ENCODE data around the gene SLC37A4. TPM values are rescaled to one million over a fixed set of nuclear protein-coding genes. Genes with fewer than 3 reads are reported as not detected.
"Not testable (repeated sequence)": the region's sequence is repeated elsewhere in the genome, so short reads cannot be mapped to it uniquely, and the experiment has no call there.

Gene SLC37A4
- polyA plus RNA-seq, 4 donors: 82.6 to 110 (median 100) TPM

DNA sequence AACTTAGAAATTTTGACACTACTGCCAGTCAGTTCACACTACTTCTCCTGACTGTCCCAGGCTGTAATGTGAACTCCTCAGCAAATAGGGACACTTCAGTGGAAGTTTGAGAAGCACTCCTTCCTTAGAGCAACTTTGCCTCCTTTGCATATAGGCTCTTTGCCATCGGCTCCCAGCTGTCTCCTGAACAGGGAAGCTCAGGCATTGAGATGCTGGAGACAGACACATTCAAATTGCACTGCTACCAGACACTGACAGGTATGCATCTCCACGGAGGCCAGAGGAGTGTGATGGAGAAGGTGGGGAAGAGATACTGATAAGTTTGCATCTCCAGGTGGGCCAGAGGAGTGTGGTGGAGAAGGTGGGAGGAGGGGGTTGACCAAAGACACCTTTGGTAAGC is 10.7 kb downstream of the SLC37A4 start:
- no peak for DNase-seq (ENCODE audit: low read depth in 4 of 4, low spot score in 3 of 4)

DNA sequence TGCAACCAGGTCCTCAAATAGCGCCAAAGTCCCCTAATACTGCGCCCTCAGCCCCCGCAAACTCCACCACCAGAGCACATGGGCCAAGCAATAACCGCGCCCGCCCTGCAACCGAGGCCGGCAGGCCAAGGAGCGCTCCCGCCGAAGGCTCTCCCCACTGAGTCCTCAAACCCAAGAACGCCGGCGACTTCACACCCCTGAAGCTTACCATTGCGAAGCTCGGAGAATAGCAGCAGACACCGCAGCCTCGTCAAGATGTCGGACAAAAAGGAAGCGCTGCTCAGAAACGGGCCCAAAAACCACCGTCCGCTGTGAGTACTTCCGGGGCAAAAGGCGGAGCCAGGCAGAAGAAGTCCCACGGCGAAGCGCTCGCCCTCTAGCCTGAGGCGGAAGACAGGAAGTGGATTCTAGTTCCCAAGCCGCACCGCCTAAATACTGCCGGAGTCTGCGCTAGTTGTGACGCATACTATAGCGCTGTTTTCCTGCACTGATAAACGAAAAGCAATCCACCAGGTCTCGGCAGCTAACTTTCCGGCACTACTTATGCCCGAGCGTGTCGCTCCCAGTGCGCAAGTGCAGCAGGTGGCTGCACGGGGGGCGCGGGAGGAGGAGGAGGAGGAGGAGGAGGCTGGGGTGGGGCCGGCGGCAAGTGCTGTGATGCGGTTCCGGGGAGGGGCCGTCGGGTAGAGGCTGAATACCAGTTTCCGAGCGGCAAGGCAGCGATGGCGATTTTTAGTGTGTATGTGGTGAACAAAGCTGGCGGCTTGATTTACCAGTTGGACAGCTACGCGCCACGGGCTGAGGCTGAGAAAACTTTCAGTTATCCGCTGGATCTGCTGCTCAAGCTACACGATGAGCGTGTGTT is 12.4 kb downstream of the SLC37A4 start, which contains the start of the genes RPS25 and TRAPPC4:
RPS25 (minus strand) TSS at position 270 of the 865 bp plus-strand sequence; CDS start at position 211, 59 bp downstream.
TRAPPC4 (plus strand) TSS at position 693 of the 865 bp plus-strand sequence; CDS start at position 723, 30 bp downstream.
- peak; percentile 92 to 96 (median 94) for DNase-seq (ENCODE audit: low read depth in 4 of 4, low spot score in 3 of 4)

DNA sequence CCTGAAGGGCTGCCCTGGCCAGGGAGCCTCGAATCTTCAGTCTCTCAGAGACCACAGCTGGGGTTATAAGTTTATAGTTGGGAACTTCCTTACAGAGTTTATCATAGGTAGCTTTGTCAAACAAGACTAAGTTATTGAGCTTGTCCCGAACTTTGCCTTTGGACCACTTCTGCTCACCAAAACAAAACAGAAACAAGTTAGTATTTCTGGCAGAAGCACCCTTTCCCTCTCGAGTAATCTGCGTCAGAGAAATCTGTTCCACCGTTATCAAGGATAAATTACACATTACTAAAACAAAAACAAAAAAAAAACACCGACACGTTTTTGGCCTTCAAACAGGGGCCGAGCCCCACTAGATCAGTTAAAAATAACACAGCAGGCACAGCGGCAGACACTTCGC is 13.3 kb downstream of the SLC37A4 start:
- not testable (repeated sequence) for DNase-seq (ENCODE audit: low read depth in 4 of 4, low spot score in 3 of 4)

DNA sequence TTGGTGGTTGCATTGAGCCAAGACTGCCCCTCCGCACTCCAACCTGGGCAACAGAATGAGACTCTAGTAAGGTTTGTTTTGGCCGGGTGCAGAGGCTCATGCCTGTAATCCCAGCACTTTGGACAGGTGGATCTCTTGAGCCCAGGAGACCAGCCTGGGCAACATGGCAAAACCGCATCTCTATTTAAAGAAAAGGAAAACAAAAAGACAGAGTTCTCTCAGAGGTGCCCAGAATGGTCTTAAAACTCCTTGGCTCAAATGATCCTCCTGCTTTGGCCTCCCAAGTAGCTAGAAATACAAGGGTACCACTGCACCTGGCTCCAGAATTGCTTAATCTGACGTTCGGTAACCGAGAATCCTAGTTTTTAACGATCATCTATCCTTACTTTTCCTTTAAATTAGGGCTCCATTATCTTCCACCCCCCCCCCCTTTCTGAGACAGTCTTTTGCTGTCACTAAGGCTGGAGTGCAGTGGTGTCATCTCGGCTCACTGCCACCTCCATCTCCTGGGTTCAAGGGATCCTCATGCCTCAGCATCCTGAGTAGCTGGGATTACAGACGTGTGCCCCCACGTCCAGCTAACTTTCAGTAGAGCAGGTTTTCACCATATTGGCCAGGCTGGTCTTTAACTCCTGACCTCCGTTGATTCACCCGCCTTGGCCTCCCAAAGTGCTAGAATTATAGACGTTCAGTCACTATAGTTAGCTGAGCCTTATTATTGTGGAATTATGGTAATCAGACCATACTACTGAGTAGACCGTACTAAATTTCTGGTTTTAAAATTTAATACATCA is 14.3 kb downstream of the SLC37A4 start:
- DNase-seq (ENCODE audit: low read depth in 4 of 4, low spot score in 3 of 4): no peak

DNA sequence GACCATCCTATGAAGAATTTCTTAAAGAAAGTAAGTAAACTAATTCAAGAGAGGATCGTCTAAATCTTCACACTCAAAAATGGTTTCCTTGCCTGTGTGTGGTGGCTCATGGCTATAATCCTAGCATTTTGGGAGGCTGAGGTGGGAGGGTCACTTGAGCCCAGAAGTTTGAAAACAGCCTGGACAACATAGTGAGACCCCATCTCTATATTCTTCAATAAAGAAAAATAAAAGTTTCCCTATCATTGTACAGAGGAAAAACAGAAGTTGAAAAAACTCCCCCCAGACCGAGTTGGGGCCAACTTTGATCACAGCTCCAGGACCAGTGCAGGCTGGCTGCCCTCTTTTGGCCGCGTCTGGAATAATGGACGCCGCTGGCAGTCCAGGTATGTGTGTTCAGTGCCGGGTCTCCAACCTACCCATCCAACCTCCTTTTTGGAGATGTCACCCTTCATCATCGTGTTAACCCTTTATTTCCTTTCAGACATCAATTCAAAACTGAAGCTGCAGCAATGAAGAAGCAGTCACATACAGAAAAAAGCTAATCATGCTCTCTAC is 15.5 kb downstream of the SLC37A4 start:
- DNase-seq (ENCODE audit: low read depth in 4 of 4, low spot score in 3 of 4): no peak

DNA sequence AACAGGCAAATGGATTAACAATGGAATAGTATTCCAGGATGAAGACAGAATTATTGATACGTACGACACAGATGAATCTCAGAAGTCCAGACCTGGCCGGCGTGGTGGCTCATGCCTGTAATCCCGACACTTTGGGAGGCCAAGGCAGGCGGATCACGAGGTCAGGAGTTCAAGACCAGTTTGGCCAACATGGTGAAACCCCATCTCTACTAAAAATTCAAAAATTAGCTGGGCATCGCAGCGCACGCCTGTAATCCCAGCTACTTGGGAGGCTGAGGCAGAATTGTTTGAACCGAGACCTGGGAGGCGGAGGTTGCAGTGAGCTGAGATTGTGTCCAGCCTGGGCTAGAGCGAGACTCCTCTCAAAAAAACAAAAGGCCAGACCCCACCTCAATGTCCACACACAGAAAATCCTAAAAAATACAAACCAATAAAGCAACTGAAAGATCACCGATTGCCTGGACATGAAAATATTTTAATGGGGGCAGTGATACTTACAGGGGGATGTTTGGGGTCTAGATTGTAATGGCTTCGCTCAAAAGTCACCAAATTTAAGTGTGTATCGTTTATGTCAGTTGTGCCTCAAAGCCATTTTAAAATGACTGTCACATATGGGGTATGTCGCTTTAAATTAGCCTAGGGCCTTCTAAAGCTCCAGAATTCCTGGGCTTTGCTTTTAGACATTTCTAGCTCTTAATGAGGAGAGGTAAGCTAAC is 16.3 kb downstream of the SLC37A4 start:
- no peak for DNase-seq (ENCODE audit: low read depth in 4 of 4, low spot score in 3 of 4)

DNA sequence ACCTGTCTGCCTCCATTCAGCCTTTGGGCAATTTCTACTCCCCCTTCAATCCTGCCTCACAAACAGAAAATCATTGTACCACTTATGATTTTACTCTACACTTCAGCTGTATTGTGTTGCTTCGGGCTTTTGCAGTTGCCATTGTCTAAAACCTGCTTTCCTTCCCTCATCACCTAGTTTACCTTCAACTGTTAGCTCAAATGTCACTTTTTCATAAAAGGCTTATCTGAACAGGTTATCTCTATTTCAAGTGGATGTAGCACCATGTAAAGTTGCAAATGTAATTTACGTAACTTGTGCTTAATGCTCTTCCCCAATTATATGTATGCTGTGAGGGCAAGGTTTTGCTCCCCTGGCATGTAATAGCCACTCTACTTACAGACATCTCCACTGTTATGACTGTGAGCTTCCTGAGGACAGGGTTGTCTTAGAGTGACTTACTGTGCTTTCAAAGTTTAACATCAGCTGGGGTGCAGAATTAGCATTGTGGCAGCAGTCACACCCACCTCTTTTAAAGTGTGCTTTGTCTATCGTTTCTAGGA is 18.0 kb downstream of the SLC37A4 start:
- no peak for DNase-seq (ENCODE audit: low read depth in 4 of 4, low spot score in 3 of 4)

DNA sequence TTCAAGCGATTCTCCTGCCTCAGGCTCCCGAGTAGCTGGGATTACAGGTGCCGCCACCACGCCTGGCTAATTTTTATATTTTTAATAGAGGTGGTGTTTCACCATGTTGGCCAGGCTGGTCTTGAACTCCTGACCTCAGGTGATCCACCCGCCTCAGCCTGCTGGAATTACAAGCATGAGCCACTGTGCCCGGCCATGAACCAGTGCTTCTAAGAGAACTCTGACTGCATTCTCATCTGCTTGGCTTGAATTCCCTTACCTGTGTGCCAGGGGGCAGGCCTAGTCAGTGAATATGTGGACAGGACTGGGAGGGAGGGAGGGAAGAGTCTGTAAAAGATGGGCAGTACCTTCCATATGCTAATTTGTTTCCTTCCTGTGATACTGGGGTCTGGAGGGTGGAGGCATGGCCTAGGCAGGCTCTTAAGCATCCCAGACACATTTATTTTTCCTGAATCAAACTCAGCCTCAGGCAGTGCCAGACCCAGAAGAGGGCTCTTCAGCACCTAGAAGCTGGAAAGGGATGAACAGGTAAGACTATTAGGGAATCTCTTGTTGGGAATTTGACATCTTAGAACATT is 19.1 kb downstream of the SLC37A4 start:
- no peak for DNase-seq (ENCODE audit: low read depth in 4 of 4, low spot score in 3 of 4)

DNA sequence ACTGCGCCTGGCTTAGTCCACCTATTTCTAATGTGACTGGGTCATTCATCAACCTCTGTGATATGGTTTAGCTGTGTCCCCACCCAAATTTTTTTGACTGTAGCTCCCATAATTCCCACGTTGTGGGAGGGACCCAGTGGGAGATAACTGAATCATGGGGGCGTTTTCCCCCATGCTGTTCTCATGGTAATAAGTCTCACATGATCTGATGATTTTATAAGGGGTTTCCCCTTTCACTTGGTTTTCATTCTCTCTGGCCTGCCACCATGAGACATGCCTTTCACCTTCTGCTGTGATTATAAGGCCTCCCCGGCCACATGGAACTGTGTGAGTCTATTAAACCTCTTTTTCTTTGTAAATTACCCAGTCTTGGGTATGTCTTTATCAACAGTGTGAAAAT is 24.0 kb downstream of the SLC37A4 start:
- no peak for DNase-seq (ENCODE audit: low read depth in 4 of 4, low spot score in 3 of 4)

DNA sequence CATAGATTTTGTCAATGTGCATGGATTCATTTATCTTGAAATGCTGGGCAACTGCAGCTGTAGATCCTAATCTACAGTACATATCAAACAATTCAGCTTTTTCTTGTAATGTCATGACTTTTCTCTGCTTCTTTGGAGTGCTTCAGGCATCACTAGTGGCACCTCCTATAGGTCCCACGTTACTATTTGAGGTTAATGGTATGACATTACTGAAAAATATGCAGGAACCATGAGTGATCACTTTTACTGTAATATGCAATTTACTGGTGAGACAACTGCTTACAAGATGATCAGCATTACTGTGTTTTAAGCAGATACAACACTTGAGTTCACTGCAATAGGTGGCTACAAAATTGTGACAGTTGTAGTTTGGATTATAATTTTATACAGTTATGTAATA is 29.8 kb downstream of the SLC37A4 start:
- DNase-seq (ENCODE audit: low read depth in 4 of 4, low spot score in 3 of 4): no peak

DNA sequence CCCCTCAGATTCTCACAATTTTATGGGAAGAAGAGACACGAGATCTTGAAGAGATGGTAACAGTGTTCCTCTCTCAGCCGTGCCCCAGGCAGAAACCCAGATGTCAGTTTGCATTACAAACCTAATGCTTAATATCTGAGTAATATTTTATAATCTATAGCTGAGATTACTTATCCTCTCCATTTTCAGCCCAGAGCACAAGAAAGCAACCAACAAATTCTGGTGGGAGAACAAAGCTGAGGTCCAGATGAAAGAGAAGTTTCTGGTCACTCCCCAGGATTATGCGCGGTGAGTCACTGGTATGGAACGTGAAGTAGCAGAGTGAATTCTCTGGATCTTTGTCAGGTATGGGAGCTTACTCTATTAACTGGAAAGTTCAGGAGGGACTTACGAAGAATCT is 31.9 kb downstream of the SLC37A4 start:
- no peak for DNase-seq (ENCODE audit: low read depth in 4 of 4, low spot score in 3 of 4)

DNA sequence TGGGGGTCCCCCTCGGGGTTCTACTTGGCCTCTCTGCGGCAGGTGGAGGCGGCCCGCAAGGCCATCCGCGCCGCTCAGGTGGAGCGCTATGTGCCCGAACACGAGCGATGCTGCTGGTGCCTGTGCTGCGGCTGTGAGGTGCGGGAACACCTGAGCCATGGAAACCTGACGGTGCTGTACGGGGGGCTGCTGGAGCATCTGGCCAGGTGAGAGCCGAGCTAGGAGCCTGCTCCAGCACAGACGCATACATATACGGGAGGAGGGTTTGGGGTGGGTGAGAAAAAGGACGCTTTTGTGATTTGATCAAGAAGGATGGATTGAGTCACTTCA is 32.3 kb downstream of the SLC37A4 start:
- DNase-seq (ENCODE audit: low read depth in 4 of 4, low spot score in 3 of 4): no peak

DNA sequence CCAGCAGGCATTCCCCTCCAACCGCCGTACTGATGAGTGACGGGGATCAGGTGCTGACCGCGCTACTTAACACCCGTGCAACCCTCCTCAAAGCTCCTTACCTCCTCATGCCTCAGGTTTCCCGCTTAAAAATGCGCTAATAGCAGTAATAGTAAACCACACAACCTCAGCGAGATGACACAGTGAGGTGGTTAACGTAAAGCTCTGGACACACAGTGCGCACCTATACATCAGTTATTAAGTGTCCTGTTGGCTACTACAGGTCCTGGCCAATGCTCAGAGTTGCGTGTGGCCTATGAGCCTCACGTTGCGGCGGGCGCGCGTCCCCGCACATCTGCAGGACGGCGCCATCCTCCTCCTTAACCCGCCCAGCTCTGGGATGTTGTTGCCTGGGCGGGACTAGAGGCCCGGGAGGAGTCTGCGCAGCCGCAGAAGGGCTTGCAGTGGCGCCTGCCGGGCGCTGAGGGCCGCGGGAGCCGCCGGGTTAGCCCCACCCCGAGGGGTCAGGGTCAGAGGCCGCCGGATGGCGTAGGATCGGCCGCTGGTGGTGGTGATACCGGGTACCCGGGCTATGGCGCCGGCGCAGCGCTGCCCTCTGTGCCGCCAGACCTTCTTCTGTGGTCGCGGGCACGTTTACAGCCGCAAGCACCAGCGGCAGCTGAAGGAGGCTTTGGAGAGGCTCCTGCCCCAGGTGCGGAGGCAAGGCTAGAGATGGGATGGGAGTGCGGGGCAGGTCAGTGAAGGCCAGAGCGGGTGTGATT is 32.9 kb downstream of the SLC37A4 start, which contains the start of gene CENATAC:
CENATAC (plus strand) TSS at position 512 of the 761 bp plus-strand sequence; CDS start at position 572, 60 bp downstream.
- DNase-seq (ENCODE audit: low read depth in 4 of 4, low spot score in 3 of 4): peak; percentile 85 to 88 (median 87)

DNA sequence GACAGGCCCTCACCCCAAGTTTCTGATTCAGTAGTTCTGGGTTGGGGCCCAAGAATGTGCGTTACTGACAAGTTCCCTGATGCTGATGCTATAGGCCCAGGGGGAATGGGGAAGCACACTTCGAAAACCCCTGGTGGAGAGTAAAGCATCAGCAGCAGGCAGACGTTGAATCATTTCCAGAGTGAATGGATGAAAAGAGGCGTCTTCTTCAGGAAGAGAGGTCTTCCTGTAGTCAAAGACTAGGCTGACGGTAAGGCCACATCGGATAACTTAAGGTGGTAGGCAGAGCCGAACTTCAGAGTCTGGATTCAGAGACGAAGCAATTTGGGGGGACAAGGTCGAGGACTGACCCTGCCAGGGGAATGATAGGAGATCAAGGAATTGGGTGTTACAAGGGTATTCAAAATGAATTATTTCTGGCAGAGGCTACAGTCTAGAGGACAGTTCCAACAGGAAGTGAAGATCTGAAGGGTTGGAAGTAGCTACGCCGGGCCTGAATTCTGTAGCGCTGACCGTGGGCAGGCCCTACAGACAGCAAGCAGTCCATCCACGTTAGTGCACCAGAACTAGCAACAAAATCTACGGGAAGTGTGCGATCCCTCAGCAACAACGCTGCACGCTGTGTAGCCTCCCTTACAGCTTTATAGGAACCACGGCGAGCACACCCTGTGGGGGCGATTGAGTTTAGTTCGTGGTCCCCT is 33.6 kb downstream of the SLC37A4 start:
- DNase-seq (ENCODE audit: low read depth in 4 of 4, low spot score in 3 of 4): no peak

DNA sequence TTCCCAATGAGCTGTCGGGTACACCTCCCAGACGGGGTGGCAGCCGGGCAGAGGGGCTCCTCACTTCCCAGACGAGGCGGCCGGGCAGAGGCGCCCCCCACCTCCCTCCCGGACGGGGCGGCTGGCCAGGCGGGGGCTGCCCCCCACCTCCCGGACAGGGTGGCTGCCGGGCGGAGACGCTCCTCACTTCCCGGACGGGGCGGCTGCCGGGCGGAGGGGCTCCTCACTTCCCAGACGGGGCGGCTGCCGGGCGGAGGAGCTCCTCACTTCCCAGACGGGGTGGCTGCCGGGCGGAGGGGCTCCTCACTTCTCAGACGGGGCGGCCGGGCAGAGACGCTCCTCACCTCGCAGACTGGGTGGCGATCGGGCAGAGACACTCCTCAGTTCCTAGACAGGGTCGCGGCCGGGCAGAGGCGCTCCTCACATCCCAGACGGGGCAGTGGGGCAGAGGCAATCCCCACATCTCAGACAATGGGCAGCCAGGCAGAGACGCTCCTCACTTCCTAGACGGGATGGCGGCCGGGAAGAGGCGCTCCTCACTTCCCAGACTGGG is 39.1 kb downstream of the SLC37A4 start:
- not testable (repeated sequence) for DNase-seq (ENCODE audit: low read depth in 4 of 4, low spot score in 3 of 4)

DNA sequence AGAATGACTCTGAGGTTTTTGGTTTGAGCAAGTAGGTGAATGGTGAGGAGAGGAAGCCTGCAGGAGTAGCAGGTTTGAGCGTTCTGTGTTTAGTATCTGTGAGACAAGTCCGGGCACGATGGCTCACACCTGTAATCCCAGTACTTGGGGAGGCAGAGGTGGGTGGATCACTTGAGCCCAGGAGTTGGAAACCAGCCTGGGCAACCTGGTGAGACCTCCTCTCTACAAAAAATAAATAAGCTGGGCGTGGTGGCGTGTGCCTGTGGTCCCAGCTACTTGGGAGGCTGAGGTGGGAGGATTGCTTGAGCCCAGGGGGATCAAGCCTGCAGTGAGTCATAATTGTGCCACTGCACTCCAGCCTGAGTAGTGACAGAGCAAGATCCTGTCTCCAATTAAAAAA is 42.4 kb downstream of the SLC37A4 start:
- DNase-seq (ENCODE audit: low read depth in 4 of 4, low spot score in 3 of 4): no peak

DNA sequence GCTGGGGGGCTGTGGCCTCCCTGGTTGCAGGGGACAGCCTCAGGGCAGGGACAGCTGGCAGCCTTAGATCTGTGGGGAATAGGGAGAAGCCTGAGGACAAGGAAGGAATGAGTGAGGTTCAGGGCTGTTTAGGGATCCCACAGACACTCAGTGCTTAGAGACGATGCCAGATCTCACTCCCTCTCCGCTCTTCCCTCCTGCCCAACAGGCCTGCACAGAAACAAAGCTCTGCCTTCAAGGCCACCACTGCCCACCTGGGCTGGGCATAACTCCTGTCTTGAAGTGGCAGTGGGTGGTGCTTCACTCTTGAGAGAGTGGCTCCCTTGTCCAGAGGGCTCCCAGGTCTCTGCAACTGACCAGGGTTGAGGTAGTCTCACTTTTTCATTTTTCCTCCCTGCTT is 45.9 kb downstream of the SLC37A4 start:
- DNase-seq (ENCODE audit: low read depth in 4 of 4, low spot score in 3 of 4): no peak

DNA sequence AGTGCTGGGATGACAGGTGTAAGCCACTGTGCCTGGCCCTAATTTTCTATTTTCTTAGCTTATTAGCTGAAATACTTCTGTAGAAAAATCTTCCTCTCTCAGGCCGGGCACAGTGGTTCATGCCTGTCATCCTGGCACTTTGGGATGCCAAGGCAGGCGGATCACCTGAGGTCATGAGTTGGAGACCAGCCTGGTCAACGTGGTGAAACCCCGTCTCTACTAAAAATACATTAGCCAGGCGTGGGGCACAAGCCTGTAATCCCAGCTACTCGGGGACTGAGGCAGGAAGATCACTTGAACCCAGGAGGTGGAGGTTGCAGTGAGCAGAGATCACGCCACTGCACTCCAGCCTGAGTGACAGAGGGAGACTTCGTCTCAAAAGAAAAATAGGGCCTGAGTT is 46.3 kb downstream of the SLC37A4 start:
- DNase-seq (ENCODE audit: low read depth in 4 of 4, low spot score in 3 of 4): not testable (repeated sequence)
